ENCODE data around the gene HSF5.
A peak's percentile ranks its signal among the peaks of the same experiment; 100 is the strongest.

HSF5 gene

DNA sequence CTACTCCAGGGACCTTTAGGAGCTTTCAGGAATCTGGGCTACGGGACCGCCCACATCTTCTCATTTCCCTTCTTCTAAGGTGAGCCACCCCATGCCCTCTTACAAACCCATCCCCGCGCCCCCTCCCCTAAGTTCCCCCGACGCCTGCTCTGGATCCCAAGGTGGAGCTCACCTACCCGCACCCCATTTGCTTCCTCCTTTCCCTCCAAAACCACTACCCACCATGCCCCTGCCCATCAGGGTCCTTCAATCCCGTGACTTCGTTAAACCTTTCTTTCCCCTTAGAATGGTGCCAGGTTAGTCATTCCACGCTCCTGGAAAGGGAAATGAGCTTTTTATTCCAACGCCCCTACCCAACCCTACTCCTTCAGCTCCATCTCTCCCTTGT lies 26.6 kb upstream of the HSF5 start:
- Histone ChIP-seq H4K20me1 (ENCODE audit: insufficient read depth, low read length) (peaks cover 31% of the 10 kb centered on the region), H3K9ac (ENCODE audit: low read depth, low read length) (peak overlapping the region; percentile 87; the same call in 1 of the 2 replicates), H3K79me2 (ENCODE audit: insufficient read depth, low read length) (peaks cover 49% of the 10 kb centered on the region), H3K36me3 (ENCODE audit: insufficient read depth, low read length) (peaks cover 36% of the 10 kb centered on the region), H3K27me3 (ENCODE audit: insufficient read depth, low read length, poor library complexity) (no peaks in the 10 kb centered on the region), H3K27ac (ENCODE audit: low read length) (peak overlapping the region; percentile 39; the same call in 1 of the 2 replicates), H3K4me3 (ENCODE audit: low read depth in 1 of 2, low read length in 2 of 2) (peak overlapping the region; percentile 4 to 90; a peak in 3 of 4 replicates), H2AFZ (ENCODE audit: low read depth, low read length) (peak overlapping the region; percentile 73), H3K9me3 (ENCODE audit: insufficient read depth, low read length, severe bottlenecking) (no peaks in the 10 kb centered on the region), H3K4me2 (ENCODE audit: insufficient read depth, low read length) (peak overlapping the region; percentile 95), H3K4me1 (ENCODE audit: insufficient read depth, low read length) (peaks cover 63% of the 10 kb centered on the region)
- TF ChIP-seq CTCF (IDR thresholded peaks at IDR 0.05; ENCODE audit: borderline replicate concordance, extremely low read depth, low read length, poor library complexity, severe bottlenecking) = no peak
- TF ChIP-seq EZH2 (IDR thresholded peaks at IDR 0.05; ENCODE audit: borderline replicate concordance, low read depth, low read length, severe bottlenecking) = no peak
- ATAC-seq (ENCODE audit: insufficient read depth, low read depth) (no peak), DNase-seq (no peak)

- no peak for TF ChIP-seq EZH2 (IDR thresholded peaks at IDR 0.05; ENCODE audit: borderline replicate concordance, low read depth, low read length, severe bottlenecking)
- TF ChIP-seq CTCF (IDR thresholded peaks at IDR 0.05; ENCODE audit: borderline replicate concordance, extremely low read depth, low read length, poor library complexity, severe bottlenecking) = no peak
- peak within 1 kb of the TSS; percentile 95 for H3K4me2 ChIP-seq (ENCODE audit: insufficient read depth, low read length)
- peaks cover 31% of the 10 kb centered on the region for H4K20me1 ChIP-seq (ENCODE audit: insufficient read depth, low read length)
- H2AFZ ChIP-seq (ENCODE audit: low read depth, low read length) = peak within 1 kb of the TSS; percentile 73
- peak within 1 kb of the TSS; percentile 77 for H3K27ac ChIP-seq (ENCODE audit: low read length)
- H3K27me3 ChIP-seq (ENCODE audit: insufficient read depth, low read length, poor library complexity) = no peaks in the 10 kb centered on the region
- peaks cover 49% of the 10 kb centered on the region for H3K79me2 ChIP-seq (ENCODE audit: insufficient read depth, low read length)
- ATAC-seq (ENCODE audit: insufficient read depth, low read depth) = peak; percentile 40
- H3K9ac ChIP-seq (ENCODE audit: low read depth, low read length) = peak within 1 kb of the TSS; percentile 87
- H3K4me1 ChIP-seq (ENCODE audit: insufficient read depth, low read length) = peaks cover 60% of the 10 kb centered on the region
- peak within 1 kb of the TSS; percentile 73 to 90; a peak in 3 of 4 replicates for H3K4me3 ChIP-seq (ENCODE audit: low read depth in 1 of 2, low read length in 2 of 2)
- H3K36me3 ChIP-seq (ENCODE audit: insufficient read depth, low read length) = peaks cover 42% of the 10 kb centered on the region
- DNase-seq = peak; percentile 85
- H3K9me3 ChIP-seq (ENCODE audit: insufficient read depth, low read length, severe bottlenecking) = no peaks in the 10 kb centered on the region
These were observed 26.0 kb upstream of the HSF5 start, which contains the start of gene MTMR4 for GRCh38 chr17:58513965-58514769. MTMR4 (minus strand) TSS chr17:58514638; CDS start chr17:58514407, 231 bp downstream.

- Histone ChIP-seq H3K27me3 (ENCODE audit: insufficient read depth, low read length, poor library complexity) (no peaks in the 10 kb centered on the region), H3K4me1 (ENCODE audit: insufficient read depth, low read length) (peaks cover 55% of the 10 kb centered on the region), H3K4me2 (ENCODE audit: insufficient read depth, low read length) (peak overlapping the region; percentile 95), H2AFZ (ENCODE audit: low read depth, low read length) (peak overlapping the region; percentile 73), H3K36me3 (ENCODE audit: insufficient read depth, low read length) (peaks cover 49% of the 10 kb centered on the region), H3K9me3 (ENCODE audit: insufficient read depth, low read length, severe bottlenecking) (no peaks in the 10 kb centered on the region), H3K79me2 (ENCODE audit: insufficient read depth, low read length) (peaks cover 49% of the 10 kb centered on the region), H3K4me3 (ENCODE audit: low read depth in 1 of 2, low read length in 2 of 2) (peak overlapping the region; percentile 73 to 90; a peak in 3 of 4 replicates), H4K20me1 (ENCODE audit: insufficient read depth, low read length) (peaks cover 38% of the 10 kb centered on the region), H3K9ac (ENCODE audit: low read depth, low read length) (peak overlapping the region; percentile 87), H3K27ac (ENCODE audit: low read length) (peak overlapping the region; percentile 77)
- TF ChIP-seq EZH2 (IDR thresholded peaks at IDR 0.05; ENCODE audit: borderline replicate concordance, low read depth, low read length, severe bottlenecking) (no peak), CTCF (IDR thresholded peaks at IDR 0.05; ENCODE audit: borderline replicate concordance, extremely low read depth, low read length, poor library complexity, severe bottlenecking) (peak; percentile 16)
- no peak for ATAC-seq (ENCODE audit: insufficient read depth, low read depth)
- no peak for DNase-seq
These were observed 25.2 kb upstream of the HSF5 start for GRCh38 chr17:58513267-58513964.

Data from DND-41 (cell line).